Kidney (tissue), 14 donors: ENCODE data around the gene TXN2. TPM values are rescaled to one million over a fixed set of nuclear protein-coding genes. Genes with fewer than 3 reads are reported as not detected.
A peak's percentile ranks its signal among the peaks of the same experiment; 100 is the strongest.

ENCODE experiments used
- DNase-seq, 5 donors: peaks; one replicate each; pipeline ENCODE4 v3.0.0-alpha.2; 2013 to 2020
- FAIRE-seq: peaks from 2 replicates; lab custom pipeline; 2012; peaks lifted over from hg19 to GRCh38; lab: Jason Lieb, UNC
- H3K27ac ChIP-seq, 2 donors: one replicate each; pipeline ENCODE4 v1.7.0; 2013; ENCODE audit warnings: low read depth in 2 of 2, low read length in 2 of 2, inconsistent platforms in 1 of 2
- H3K27me3 ChIP-seq: one replicate; pipeline ENCODE4 v1.7.1; 2013; ENCODE audit warnings: low read length, inconsistent platforms; ENCODE audit not compliant: control insufficient read depth, insufficient read depth
- H3K36me3 ChIP-seq, 3 donors: one replicate each; pipeline versions ENCODE4 v1.7.0 to v1.7.1; 2013; ENCODE audit warnings: low read length in 3 of 3, control low read depth in 1 of 3, inconsistent platforms in 1 of 3; ENCODE audit not compliant: insufficient read depth in 3 of 3, control insufficient read depth in 2 of 3
- H3K4me1 ChIP-seq, 3 donors: one replicate each; pipeline versions ENCODE4 v1.7.0 to v1.7.1; 2013; ENCODE audit warnings: low read length in 3 of 3, inconsistent platforms in 1 of 3, low read depth in 1 of 3; ENCODE audit not compliant: control insufficient read depth in 2 of 3, insufficient read depth in 2 of 3
- H3K4me3 ChIP-seq, 3 donors: one replicate each; pipeline versions ENCODE4 v1.7.0 to v1.8.1; 2013; ENCODE audit warnings: low read length in 3 of 3, control low read depth in 1 of 3, inconsistent platforms in 1 of 3
- H3K9ac ChIP-seq, 3 donors: one replicate each; pipeline versions ENCODE4 v1.7.0 to v1.7.1; 2013; ENCODE audit warnings: low read length in 3 of 3, control low read depth in 1 of 3, inconsistent platforms in 1 of 3
- H3K9me3 ChIP-seq, 3 donors: one replicate each; pipeline versions ENCODE4 v1.7.0 to v1.7.1; 2013; ENCODE audit warnings: low read length in 3 of 3, control low read depth in 1 of 3, inconsistent platforms in 1 of 3; ENCODE audit not compliant: control insufficient read depth in 2 of 3, insufficient read depth in 1 of 3
- intact Hi-C: fragments of 100-400 bp; cut with DNase I; formaldehyde crosslinking; loops from one replicate; pipeline ENCODE4 v1.11.1; 2022
- polyA plus RNA-seq: library from polyadenylated mRNA; stranded (reverse); fragments of 350-450 nt; fragmentation: Illumina TruSeq; extraction: RNeasy Lipid Tissue Mini Kit (QIAGEN cat#74804); gene quantifications from one replicate; pipeline ENCODE4 v1.2.3, GENCODE V29; 2014; ENCODE audit warnings: low read depth, low replicate concordance; ENCODE audit not compliant: insufficient read depth
- total RNA-seq: library from RNA; stranded (reverse); fragmentation: NEBNext Ultra II Directional; extraction: Animal tissue kit (Norgen Biotek cat#: 25700); gene quantifications from one replicate; pipeline ENCODE4 v1.2.1, GENCODE V29; 2021
- TF ChIP-seq, protein P1 (sequence below): IDR thresholded peaks from 3 replicates; pipeline ENCODE4 v1.5.1; 2012; ENCODE audit warnings: mild to moderate bottlenecking, moderate library complexity, borderline replicate concordance; ENCODE audit not compliant: insufficient read depth; ENCODE audit errors: extremely low read depth
- donor health status: control.
- donor health status: control.
- donor health status: control.
- donor health status: control.
- donor health status: control.
- donor health status: DM: yes; HTN: yes; CAD: no.
- donor health status: Normal renal cell carcinoma (clear cell type).

TXN2 gene
- total and polyA plus RNA-seq, 2 donors from 2014 or later, result 72.8 to 194 TPM

DNA sequence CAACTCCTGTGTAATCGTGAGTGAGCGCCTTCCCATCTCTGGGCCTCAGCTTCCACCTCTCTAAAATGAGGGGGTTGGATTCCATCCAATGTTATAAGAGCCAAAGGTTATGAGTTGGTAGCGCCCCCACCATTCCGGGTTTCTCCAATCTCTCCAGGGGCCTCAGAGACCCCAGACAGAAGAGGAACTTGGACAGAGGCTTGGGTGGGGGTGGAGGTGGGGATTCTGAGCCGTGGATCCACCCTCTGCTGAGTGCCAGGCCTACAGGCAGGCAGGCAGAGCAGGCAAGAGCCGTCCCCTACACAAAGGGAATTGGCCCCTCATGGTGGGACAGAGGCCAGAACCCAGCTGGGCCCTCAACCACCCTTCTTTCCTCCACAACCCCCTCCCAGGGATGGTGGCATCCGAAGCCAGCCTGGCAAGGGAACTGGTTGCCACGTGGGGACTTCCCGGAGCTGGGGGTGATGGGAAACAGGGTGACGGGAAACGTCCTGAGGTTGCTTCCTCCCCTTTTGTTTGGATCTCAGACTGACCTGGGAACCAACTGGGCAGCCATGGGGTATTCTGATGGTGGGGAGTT, 31.8 kb downstream of the TXN2 start:
- Histone ChIP-seq H3K36me3 (no peaks in the 10 kb centered on the region), H3K27ac (no peak overlapping the region), H3K4me1 (peaks cover 0 to 10% (median 0%) of the 10 kb centered on the region in 3 donors), H3K9ac (no peak overlapping the region), H3K4me3 (no peak overlapping the region), H3K9me3 (no peaks in the 10 kb centered on the region), H3K27me3 (no peaks in the 10 kb centered on the region)
- intact Hi-C loops, result no loop called here
- TF ChIP-seq, protein P1, sequence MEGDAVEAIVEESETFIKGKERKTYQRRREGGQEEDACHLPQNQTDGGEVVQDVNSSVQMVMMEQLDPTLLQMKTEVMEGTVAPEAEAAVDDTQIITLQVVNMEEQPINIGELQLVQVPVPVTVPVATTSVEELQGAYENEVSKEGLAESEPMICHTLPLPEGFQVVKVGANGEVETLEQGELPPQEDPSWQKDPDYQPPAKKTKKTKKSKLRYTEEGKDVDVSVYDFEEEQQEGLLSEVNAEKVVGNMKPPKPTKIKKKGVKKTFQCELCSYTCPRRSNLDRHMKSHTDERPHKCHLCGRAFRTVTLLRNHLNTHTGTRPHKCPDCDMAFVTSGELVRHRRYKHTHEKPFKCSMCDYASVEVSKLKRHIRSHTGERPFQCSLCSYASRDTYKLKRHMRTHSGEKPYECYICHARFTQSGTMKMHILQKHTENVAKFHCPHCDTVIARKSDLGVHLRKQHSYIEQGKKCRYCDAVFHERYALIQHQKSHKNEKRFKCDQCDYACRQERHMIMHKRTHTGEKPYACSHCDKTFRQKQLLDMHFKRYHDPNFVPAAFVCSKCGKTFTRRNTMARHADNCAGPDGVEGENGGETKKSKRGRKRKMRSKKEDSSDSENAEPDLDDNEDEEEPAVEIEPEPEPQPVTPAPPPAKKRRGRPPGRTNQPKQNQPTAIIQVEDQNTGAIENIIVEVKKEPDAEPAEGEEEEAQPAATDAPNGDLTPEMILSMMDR, result no peak
- FAIRE-seq, result no peak
- no peak for DNase-seq

DNA sequence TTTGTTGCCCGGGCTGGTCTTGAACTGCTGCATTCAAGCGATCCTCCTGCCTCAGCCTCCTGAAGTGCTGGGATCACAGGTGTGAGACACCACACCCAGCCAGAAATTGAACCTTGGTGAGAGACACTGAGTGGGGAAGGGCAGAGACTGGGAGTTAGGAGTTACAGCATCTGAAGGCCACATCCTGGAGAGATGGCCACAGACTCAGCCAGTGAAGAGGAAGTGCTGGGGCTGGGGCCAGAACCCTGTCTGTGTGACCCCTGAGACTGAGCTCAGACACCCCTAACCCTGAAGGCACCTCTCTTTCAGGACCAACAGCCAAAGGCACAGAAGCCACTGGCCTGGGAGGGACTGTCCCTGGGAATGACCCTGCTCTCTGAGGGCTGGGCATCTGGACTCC, 33.8 kb downstream of the TXN2 start:
- Histone ChIP-seq H3K9me3 (no peaks in the 10 kb centered on the region), H3K27ac (no peak overlapping the region), H3K4me3 (no peak overlapping the region), H3K9ac (no peak overlapping the region), H3K4me1 (peaks cover 0 to 9% (median 0%) of the 10 kb centered on the region in 3 donors), H3K27me3 (no peaks in the 10 kb centered on the region), H3K36me3 (no peaks in the 10 kb centered on the region)
- TF ChIP-seq, protein P1, result no peak
- FAIRE-seq (no peak), DNase-seq (no peak)
- intact Hi-C loops, result no loop called here

DNA sequence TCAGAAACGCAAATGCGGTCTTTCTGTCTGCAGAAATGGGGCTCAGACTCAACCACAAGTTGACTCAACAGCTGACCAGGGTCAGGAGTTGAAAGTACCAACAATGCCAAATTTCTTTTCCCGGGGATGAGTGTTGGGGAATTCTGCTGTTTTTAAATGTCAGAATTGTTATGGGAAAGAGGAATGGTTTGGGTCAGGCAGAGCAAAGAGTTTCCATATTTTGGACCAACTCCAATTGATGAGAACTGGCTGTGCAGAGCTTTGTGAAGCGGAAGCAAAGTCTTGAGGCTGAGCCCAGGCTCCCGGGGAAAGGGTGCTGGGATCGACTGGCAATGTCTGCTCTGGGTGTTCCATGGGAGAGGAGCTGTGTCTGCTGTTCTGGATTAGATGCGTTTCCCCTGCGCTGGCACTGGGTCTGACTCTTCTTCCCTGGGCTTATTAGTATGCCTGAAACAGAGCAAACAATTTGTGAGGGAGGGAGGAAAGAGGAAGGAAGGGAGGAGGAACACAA, 36.2 kb downstream of the TXN2 start:
- Histone ChIP-seq H3K9me3 (no peaks in the 10 kb centered on the region), H3K36me3 (no peaks in the 10 kb centered on the region), H3K27me3 (no peaks in the 10 kb centered on the region), H3K9ac (no peak overlapping the region), H3K4me1 (peaks cover 0 to 3% (median 2%) of the 10 kb centered on the region in 3 donors), H3K4me3 (no peak overlapping the region), H3K27ac (no peak overlapping the region)
- peak in 1 of 5 donors; percentile 90 for DNase-seq
- no peak for FAIRE-seq
- TF ChIP-seq, protein P1, result no peak
- intact Hi-C loops, result no loop called here
